Measurements from ENCODE around the gene CFAP77.

CFAP77 gene

DNA sequence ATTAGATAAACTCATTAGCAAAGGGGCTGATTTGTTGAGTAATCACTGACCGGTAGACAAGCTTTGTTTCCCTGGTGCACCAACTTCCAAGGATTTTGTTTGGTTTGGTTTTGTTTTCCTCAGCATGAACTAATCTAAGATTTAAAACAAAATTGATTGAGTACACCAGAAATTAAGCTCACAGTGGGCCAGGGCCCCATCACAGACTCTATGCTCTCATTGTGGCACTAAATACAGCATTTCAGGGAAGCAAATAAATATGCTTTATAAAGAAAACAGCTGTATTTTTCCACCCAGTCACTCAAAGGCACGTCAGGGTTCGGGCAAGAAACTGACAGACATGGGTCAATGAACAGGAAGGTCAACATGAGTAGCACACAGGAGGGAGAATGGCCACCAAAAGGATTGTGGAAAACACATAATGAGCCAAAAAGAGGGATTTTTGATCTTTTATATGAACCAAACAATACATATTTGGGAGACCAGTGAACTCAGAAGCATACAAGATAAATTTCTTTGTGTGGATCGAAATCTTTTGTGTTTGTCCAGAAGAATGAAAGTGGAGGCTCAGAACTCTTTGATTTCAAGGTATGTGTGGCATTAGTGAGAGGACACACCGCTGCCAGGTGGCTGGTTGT, 8.8 kb downstream of the CFAP77 start:
- Histone ChIP-seq H3K27me3 (ENCODE audit: insufficient read depth, poor library complexity, severe bottlenecking) (peaks cover 37% of the 10 kb centered on the region), H3K27ac (replicated peaks) (no peak overlapping the region), H3K4me3 (replicated peaks; ENCODE audit: insufficient read depth, low read length) (no peak overlapping the region)
- TF ChIP-seq REST (IDR thresholded peaks at IDR 0.05; ENCODE audit: insufficient replicate concordance, low read depth) = no peak
- DNase-seq (ENCODE audit: low read depth in 1 of 2, low spot score in 1 of 2) = no peak

GRCh38 chr9:132422574-132422973, 12.6 kb downstream of the CFAP77 start:
- no peak for TF ChIP-seq REST (IDR thresholded peaks at IDR 0.05; ENCODE audit: insufficient replicate concordance, low read depth)
- TF ChIP-seq GABPA (IDR thresholded peaks at IDR 0.05; ENCODE audit: low read depth) = no peak
- no peak overlapping the region for H3K27ac ChIP-seq (replicated peaks)
- DNase-seq (ENCODE audit: low read depth in 1 of 2, low spot score in 1 of 2) = no peak
- H3K4me3 ChIP-seq (replicated peaks; ENCODE audit: insufficient read depth, low read length) = no peak overlapping the region
- peaks cover 20% of the 10 kb centered on the region for H3K27me3 ChIP-seq (ENCODE audit: insufficient read depth, poor library complexity, severe bottlenecking)

GRCh38 chr9:132423503-132423902, 13.5 kb downstream of the CFAP77 start:
- Histone ChIP-seq H3K27me3 (ENCODE audit: insufficient read depth, poor library complexity, severe bottlenecking) (peaks cover 13% of the 10 kb centered on the region), H3K27ac (replicated peaks) (no peak overlapping the region), H3K4me3 (replicated peaks; ENCODE audit: insufficient read depth, low read length) (no peak overlapping the region)
- TF ChIP-seq REST (IDR thresholded peaks at IDR 0.05; ENCODE audit: insufficient replicate concordance, low read depth) = no peak
- no peak for TF ChIP-seq CTCF (IDR thresholded peaks at IDR 0.05; ENCODE audit: insufficient read depth, low read length)
- no peak for TF ChIP-seq GABPA (IDR thresholded peaks at IDR 0.05; ENCODE audit: low read depth)
- no peak for DNase-seq (ENCODE audit: low read depth in 1 of 2, low spot score in 1 of 2)

- TF ChIP-seq GABPA (IDR thresholded peaks at IDR 0.05; ENCODE audit: low read depth) = no peak
- TF ChIP-seq SPI1 (IDR thresholded peaks at IDR 0.05; ENCODE audit: borderline replicate concordance, low read depth) = no peak
- no peak for TF ChIP-seq CTCF (IDR thresholded peaks at IDR 0.05; ENCODE audit: insufficient read depth, low read length)
- TF ChIP-seq POLR2AphosphoS5 (IDR thresholded peaks at IDR 0.05; ENCODE audit: low read depth) = no peak
- no peak for TF ChIP-seq REST (IDR thresholded peaks at IDR 0.05; ENCODE audit: insufficient replicate concordance, low read depth)
- Histone ChIP-seq H3K27me3 (ENCODE audit: insufficient read depth, poor library complexity, severe bottlenecking) (peaks cover 9% of the 10 kb centered on the region), H3K27ac (replicated peaks) (no peak overlapping the region), H3K4me3 (replicated peaks; ENCODE audit: insufficient read depth, low read length) (no peak overlapping the region)
- DNase-seq (ENCODE audit: low read depth in 1 of 2, low spot score in 1 of 2) = no peak
Measured at GRCh38 chr9:132424857-132425674, 15.1 kb downstream of the CFAP77 start.
